ENCODE results near the gene BCL11A. TPM values are rescaled to one million over a fixed set of nuclear protein-coding genes. Genes with fewer than 3 reads are reported as not detected.
A peak's percentile ranks its signal among the peaks of the same experiment; 100 is the strongest.

The BCL11A gene
- polyA plus RNA-seq, 1 donor (not counting 4 experiments of a cell fraction or from before 2014, with no cell fraction given): 5.0 TPM

DNA sequence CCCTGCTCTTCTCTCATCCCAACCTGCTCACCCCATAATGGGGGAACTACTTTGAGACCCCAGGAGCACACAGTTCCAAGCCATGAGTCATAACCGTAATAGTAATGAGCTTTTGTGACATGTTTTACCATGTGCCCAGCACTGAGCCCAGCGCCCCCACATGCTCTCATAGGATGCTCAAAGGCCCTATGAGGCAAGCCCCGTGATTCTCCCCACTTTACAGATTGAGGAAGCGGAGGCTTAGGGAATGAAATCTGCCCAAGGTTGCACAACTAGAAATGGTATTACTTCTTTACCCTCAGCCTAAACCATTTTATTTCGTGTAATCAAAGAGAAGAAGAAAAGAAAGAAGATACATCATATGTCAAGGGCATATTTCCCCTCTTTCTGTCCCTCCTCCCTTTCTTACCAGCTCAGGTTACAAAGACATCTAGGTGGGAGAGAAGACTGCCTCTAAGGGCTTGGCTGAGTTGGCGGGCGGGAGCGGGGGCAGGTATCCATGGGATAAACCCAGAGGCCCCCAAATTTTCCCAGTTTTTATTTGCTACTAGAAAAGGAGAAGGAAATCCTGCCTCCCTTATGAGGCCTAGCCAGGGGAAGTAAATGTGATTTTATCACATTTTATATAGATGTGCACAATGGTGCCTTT is 24.2 kb downstream of the BCL11A start:
- peak overlapping the region in 1 of 3 experiments; percentile 47 for H3K4me3 ChIP-seq (ENCODE audit: control insufficient read depth in 2 of 3, extremely low read depth in 1 of 3, insufficient read depth in 2 of 3, low read depth in 1 of 3, low read length in 3 of 3)
- DNase-seq (ENCODE audit: low read depth, low spot score): no peak
- peaks cover 66% of the 10 kb centered on the region for H3K4me1 ChIP-seq (ENCODE audit: control insufficient read depth, extremely low read depth, insufficient read depth, low read length)
- peaks cover 0 to 3% of the 10 kb centered on the region in 2 experiments for H3K36me3 ChIP-seq (ENCODE audit: control insufficient read depth in 2 of 2, extremely low read depth in 1 of 2, insufficient read depth in 2 of 2, low read length in 2 of 2)
- H4K20me1 ChIP-seq (ENCODE audit: control insufficient read depth, extremely low read depth, insufficient read depth, low read length): no peaks in the 10 kb centered on the region
- peak overlapping the region; percentile 86 for H3K4me2 ChIP-seq (ENCODE audit: control insufficient read depth, extremely low read depth, insufficient read depth, low read depth, low read length)
- peak overlapping the region; percentile 76 for H3K27ac ChIP-seq (ENCODE audit: control insufficient read depth, insufficient read depth, low read length)
- H3K79me2 ChIP-seq (ENCODE audit: control insufficient read depth, insufficient read depth, low read length): peaks cover 30% of the 10 kb centered on the region
- no peaks in the 10 kb centered on the region for H3K27me3 ChIP-seq (ENCODE audit: control insufficient read depth, extremely low read depth, insufficient read depth, low read length)
- no peaks in the 10 kb centered on the region for H3K9me3 ChIP-seq (ENCODE audit: control insufficient read depth, low read depth, low read length)
- dilution Hi-C loops (cut with MboI; ENCODE audit: extremely low pct_ligation_motif_present, low sequenced_read_pairs): no loop called here
- no peak for FAIRE-seq
- H3K9me1 ChIP-seq (ENCODE audit: control insufficient read depth, extremely low read depth, insufficient read depth, low read length): no peaks in the 10 kb centered on the region
- peak overlapping the region; percentile 69 for H3K9ac ChIP-seq (ENCODE audit: control insufficient read depth, extremely low read depth, insufficient read depth, low read length)
- TF ChIP-seq EZH2 (IDR thresholded peaks at IDR 0.05; ENCODE audit: low read length) (no peak), CTCF (optimal IDR thresholded peaks at IDR 0.05 in 1 of 3, IDR thresholded peaks at IDR 0.05 in 1 of 3, conservative IDR thresholded peaks at IDR 0.05 in 1 of 3; ENCODE audit: extremely low read depth in 1 of 3, insufficient read depth in 2 of 3, low read length in 3 of 3) (no peak)
- H2AFZ ChIP-seq (ENCODE audit: control insufficient read depth, low read length): no peak overlapping the region

- H3K4me3 ChIP-seq (ENCODE audit: control insufficient read depth in 2 of 3, extremely low read depth in 1 of 3, insufficient read depth in 2 of 3, low read depth in 1 of 3, low read length in 3 of 3): no peak overlapping the region
- no peak for FAIRE-seq
These were observed 25.0 kb downstream of the BCL11A start for GRCh38 chr2:60528281-60529020.

More at GRCh38 chr2:60528281-60529020, 25.0 kb downstream of the BCL11A start:
- H4K20me1 ChIP-seq (ENCODE audit: control insufficient read depth, extremely low read depth, insufficient read depth, low read length): no peaks in the 10 kb centered on the region
- no peak overlapping the region for H2AFZ ChIP-seq (ENCODE audit: control insufficient read depth, low read length)
- peak overlapping the region; percentile 6 for H3K4me2 ChIP-seq (ENCODE audit: control insufficient read depth, extremely low read depth, insufficient read depth, low read depth, low read length)
- dilution Hi-C loops (cut with MboI; ENCODE audit: extremely low pct_ligation_motif_present, low sequenced_read_pairs): no loop called here
- no peaks in the 10 kb centered on the region for H3K9me3 ChIP-seq (ENCODE audit: control insufficient read depth, low read depth, low read length)
- H3K36me3 ChIP-seq (ENCODE audit: control insufficient read depth in 2 of 2, extremely low read depth in 1 of 2, insufficient read depth in 2 of 2, low read length in 2 of 2): peaks cover 0 to 3% of the 10 kb centered on the region in 2 experiments
- no peaks in the 10 kb centered on the region for H3K9me1 ChIP-seq (ENCODE audit: control insufficient read depth, extremely low read depth, insufficient read depth, low read length)
- no peaks in the 10 kb centered on the region for H3K27me3 ChIP-seq (ENCODE audit: control insufficient read depth, extremely low read depth, insufficient read depth, low read length)
- no peak overlapping the region for H3K9ac ChIP-seq (ENCODE audit: control insufficient read depth, extremely low read depth, insufficient read depth, low read length)
- peaks cover 23% of the 10 kb centered on the region for H3K79me2 ChIP-seq (ENCODE audit: control insufficient read depth, insufficient read depth, low read length)
- no peak for DNase-seq (ENCODE audit: low read depth, low spot score)
- H3K4me1 ChIP-seq (ENCODE audit: control insufficient read depth, extremely low read depth, insufficient read depth, low read length): peaks cover 58% of the 10 kb centered on the region
- TF ChIP-seq CTCF (optimal IDR thresholded peaks at IDR 0.05 in 1 of 3, IDR thresholded peaks at IDR 0.05 in 1 of 3, conservative IDR thresholded peaks at IDR 0.05 in 1 of 3; ENCODE audit: extremely low read depth in 1 of 3, insufficient read depth in 2 of 3, low read length in 3 of 3): no peak
- TF ChIP-seq EZH2 (IDR thresholded peaks at IDR 0.05; ENCODE audit: low read length): no peak
- no peak overlapping the region for H3K27ac ChIP-seq (ENCODE audit: control insufficient read depth, insufficient read depth, low read length)

All from keratinocyte (primary cell).